DND-41 (cell line): ENCODE data around the gene TNFSF18.
A peak's percentile ranks its signal among the peaks of the same experiment; 100 is the strongest.

Experiments used
- ATAC-seq: fragments of 200-7000 bp; cut with Tn5 transposase; 3 replicates; pipeline ENCODE4 v1.9.1; 2021; ENCODE audit warnings: low read depth; ENCODE audit not compliant: insufficient read depth
- DNase-seq: peaks from one replicate; pipeline ENCODE4 v3.0.0-alpha.2; 2020
- H2AFZ ChIP-seq: 2 replicates; pipeline ENCODE4 v1.6.0; 2012; ENCODE audit warnings: low read depth, low read length
- H3K27ac ChIP-seq: 2 replicates; pipeline ENCODE4 v1.5.1; 2012; ENCODE audit warnings: low read length, inconsistent platforms
- H3K27me3 ChIP-seq: fragments of 200-600 bp; sonication (generic); 2 replicates; pipeline ENCODE4 v1.6.0; 2012; ENCODE audit warnings: low read length, mild to moderate bottlenecking, inconsistent platforms; ENCODE audit not compliant: insufficient read depth, poor library complexity
- H3K36me3 ChIP-seq: 2 replicates; pipeline ENCODE4 v1.5.1; 2012; ENCODE audit warnings: low read length, inconsistent platforms; ENCODE audit not compliant: insufficient read depth
- H3K4me1 ChIP-seq: 2 replicates; pipeline ENCODE4 v1.5.1; 2012; ENCODE audit warnings: mild to moderate bottlenecking, low read length; ENCODE audit not compliant: insufficient read depth
- H3K4me2 ChIP-seq: 2 replicates; pipeline ENCODE4 v1.6.0; 2012; ENCODE audit warnings: mild to moderate bottlenecking, moderate library complexity, low read length, inconsistent platforms; ENCODE audit not compliant: insufficient read depth
- H3K4me3 ChIP-seq, 2 experiments: fragments of 200-600 bp in 1 of 2; shearing (Covaris generic) in 1 of 2; 2 replicates each; pipeline ENCODE4 v1.5.1; 2012 to 2016; ENCODE audit warnings: inconsistent platforms in 2 of 2, low read length in 2 of 2, mild to moderate bottlenecking in 2 of 2, low read depth in 1 of 2, moderate library complexity in 1 of 2
- H3K79me2 ChIP-seq: 2 replicates; pipeline ENCODE4 v1.6.0; 2012; ENCODE audit warnings: low read length, inconsistent platforms; ENCODE audit not compliant: insufficient read depth
- H3K9ac ChIP-seq: 2 replicates; pipeline ENCODE4 v1.6.0; 2012; ENCODE audit warnings: low read depth, mild to moderate bottlenecking, inconsistent platforms, low read length, moderate library complexity
- H3K9me3 ChIP-seq: 2 replicates; pipeline ENCODE4 v1.5.1; 2012; ENCODE audit warnings: low read length, moderate library complexity, mild to moderate bottlenecking, inconsistent platforms; ENCODE audit not compliant: insufficient read depth, severe bottlenecking
- H4K20me1 ChIP-seq: 2 replicates; pipeline ENCODE4 v1.6.0; 2012; ENCODE audit warnings: low read length; ENCODE audit not compliant: insufficient read depth
- EZH2 ChIP-seq: IDR thresholded peaks from 3 replicates; pipeline ENCODE4 v1.6.1; 2012; ENCODE audit warnings: borderline replicate concordance, low read depth, mild to moderate bottlenecking, moderate library complexity, low read length, inconsistent platforms; ENCODE audit not compliant: severe bottlenecking
- TF ChIP-seq, protein P1 (sequence below): IDR thresholded peaks from 2 replicates; pipeline ENCODE4 v1.5.1; 2012; ENCODE audit warnings: borderline replicate concordance, low read length, moderate library complexity, mild to moderate bottlenecking; ENCODE audit not compliant: poor library complexity, severe bottlenecking; ENCODE audit errors: extremely low read depth

The TNFSF18 gene

DNA sequence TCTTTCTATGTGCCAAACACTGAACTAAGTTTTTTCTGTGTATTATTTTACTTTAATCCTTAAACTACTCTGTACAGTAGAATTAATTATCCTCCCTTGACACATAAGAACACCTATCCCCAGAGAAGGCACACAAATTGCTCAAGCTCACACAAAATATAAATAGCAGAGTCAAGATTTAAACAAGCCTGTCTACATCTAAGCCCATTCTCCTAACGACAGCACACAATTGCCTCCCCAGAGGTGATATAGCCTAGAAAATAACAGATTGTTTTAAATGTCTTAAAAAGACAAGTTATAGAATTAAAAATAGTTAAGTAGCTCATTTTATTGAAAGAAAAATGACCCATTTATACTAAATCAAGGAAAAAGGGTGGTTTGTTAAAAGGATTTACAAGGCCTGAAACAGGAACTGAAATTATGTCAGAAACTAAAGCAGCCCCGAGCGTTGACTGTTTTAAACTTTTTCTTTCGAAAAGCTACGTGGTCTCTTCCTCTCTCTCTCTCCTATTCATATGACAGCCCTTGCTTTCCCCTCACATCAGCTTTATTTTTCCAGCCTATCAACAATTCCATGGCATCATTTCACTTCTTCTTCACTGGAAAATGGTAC, 30.5 kb downstream of the TNFSF18 start:
- Histone ChIP-seq H3K4me3 (no peak overlapping the region), H3K27me3 (no peaks in the 10 kb centered on the region), H3K79me2 (no peaks in the 10 kb centered on the region), H3K4me1 (peaks cover 20% of the 10 kb centered on the region), H3K27ac (no peak overlapping the region), H3K36me3 (no peaks in the 10 kb centered on the region), H2AFZ (no peak overlapping the region), H4K20me1 (no peaks in the 10 kb centered on the region), H3K9ac (no peak overlapping the region), H3K4me2 (no peak overlapping the region), H3K9me3 (peaks cover 1% of the 10 kb centered on the region)
- TF ChIP-seq, protein P1, sequence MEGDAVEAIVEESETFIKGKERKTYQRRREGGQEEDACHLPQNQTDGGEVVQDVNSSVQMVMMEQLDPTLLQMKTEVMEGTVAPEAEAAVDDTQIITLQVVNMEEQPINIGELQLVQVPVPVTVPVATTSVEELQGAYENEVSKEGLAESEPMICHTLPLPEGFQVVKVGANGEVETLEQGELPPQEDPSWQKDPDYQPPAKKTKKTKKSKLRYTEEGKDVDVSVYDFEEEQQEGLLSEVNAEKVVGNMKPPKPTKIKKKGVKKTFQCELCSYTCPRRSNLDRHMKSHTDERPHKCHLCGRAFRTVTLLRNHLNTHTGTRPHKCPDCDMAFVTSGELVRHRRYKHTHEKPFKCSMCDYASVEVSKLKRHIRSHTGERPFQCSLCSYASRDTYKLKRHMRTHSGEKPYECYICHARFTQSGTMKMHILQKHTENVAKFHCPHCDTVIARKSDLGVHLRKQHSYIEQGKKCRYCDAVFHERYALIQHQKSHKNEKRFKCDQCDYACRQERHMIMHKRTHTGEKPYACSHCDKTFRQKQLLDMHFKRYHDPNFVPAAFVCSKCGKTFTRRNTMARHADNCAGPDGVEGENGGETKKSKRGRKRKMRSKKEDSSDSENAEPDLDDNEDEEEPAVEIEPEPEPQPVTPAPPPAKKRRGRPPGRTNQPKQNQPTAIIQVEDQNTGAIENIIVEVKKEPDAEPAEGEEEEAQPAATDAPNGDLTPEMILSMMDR = no peak
- TF ChIP-seq EZH2 = no peak
- DNase-seq = no peak
- no peak for ATAC-seq

DNA sequence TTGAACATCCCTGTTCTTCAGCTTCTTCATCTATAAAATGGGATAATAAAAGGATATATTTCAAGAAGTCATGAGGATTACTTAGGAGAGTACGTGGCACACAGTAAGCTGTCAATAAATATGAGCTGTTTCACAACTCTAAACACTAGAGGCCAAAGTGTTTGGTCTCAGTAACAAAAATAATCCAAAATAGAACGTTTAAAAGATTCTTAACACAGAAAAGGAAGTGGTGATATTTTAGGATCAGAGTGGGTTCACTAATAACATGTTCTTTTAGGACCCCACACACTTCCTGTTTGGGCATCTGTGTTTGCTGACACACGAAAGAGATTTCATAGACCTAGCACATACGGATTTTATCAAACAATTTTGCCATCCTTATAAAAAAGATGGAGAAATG, 32.9 kb downstream of the TNFSF18 start:
- Histone ChIP-seq H4K20me1 (no peaks in the 10 kb centered on the region), H3K4me1 (peaks cover 37% of the 10 kb centered on the region), H3K36me3 (no peaks in the 10 kb centered on the region), H3K9ac (no peak overlapping the region), H2AFZ (no peak overlapping the region), H3K27me3 (no peaks in the 10 kb centered on the region), H3K9me3 (no peaks in the 10 kb centered on the region), H3K79me2 (no peaks in the 10 kb centered on the region), H3K4me3 (no peak overlapping the region), H3K4me2 (no peak overlapping the region), H3K27ac (peak overlapping the region; percentile 30; the same call in 1 of the 2 replicates)
- DNase-seq (peak; percentile 23), ATAC-seq (peak; percentile 79)
- TF ChIP-seq, protein P1 = no peak
- TF ChIP-seq EZH2 = no peak

DNA sequence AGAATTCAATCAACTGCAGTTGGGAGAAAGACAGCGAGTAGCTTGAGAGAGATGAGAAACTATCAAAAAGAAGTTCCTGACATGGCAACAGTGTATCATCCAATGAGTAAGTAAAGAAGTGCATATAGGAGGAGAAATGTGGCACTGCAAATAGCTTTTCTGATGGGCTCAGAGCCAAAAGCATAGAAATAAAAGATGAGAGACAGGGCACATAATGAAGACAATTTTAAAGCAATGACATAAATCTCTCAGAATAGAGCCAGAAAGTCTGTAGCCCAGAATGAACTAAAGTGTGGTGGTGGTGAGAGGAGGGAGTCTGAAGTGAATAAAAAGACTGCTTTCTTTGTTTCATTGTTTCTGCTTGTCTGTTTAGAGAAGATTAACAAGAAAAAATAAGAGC, 34.3 kb downstream of the TNFSF18 start:
- Histone ChIP-seq H4K20me1 (no peaks in the 10 kb centered on the region), H3K36me3 (no peaks in the 10 kb centered on the region), H3K27me3 (no peaks in the 10 kb centered on the region), H3K9ac (no peak overlapping the region), H3K4me1 (peaks cover 37% of the 10 kb centered on the region), H3K4me2 (no peak overlapping the region), H2AFZ (no peak overlapping the region), H3K4me3 (no peak overlapping the region), H3K79me2 (no peaks in the 10 kb centered on the region), H3K27ac (no peak overlapping the region), H3K9me3 (no peaks in the 10 kb centered on the region)
- DNase-seq (no peak), ATAC-seq (no peak)
- TF ChIP-seq, protein P1 = no peak
- no peak for TF ChIP-seq EZH2
